Measurements from ENCODE around the gene SERINC2.
A peak's percentile ranks its signal among the peaks of the same experiment; 100 is the strongest.

Gene SERINC2

GRCh38 chr1:31371121-31371959 is 41.7 kb upstream of the SERINC2 start:
- no peak overlapping the region for H3K4me3 ChIP-seq (ENCODE audit: low read depth, low read length)
- in situ Hi-C loops (cut with HindIII; ENCODE audit: low sequenced_read_pairs) = no loop called here
- no peak for DNase-seq (ENCODE audit: low read depth)
- TF ChIP-seq CTCF (IDR thresholded peaks at IDR 0.05; ENCODE audit: low read depth, low read length, missing control alignments) = no peak

- no peak for TF ChIP-seq CTCF (IDR thresholded peaks at IDR 0.05; ENCODE audit: low read depth, low read length, missing control alignments)
- no peak overlapping the region for H3K4me3 ChIP-seq (ENCODE audit: low read depth, low read length)
- in situ Hi-C loops (cut with HindIII; ENCODE audit: low sequenced_read_pairs) = no loop called here
- DNase-seq (ENCODE audit: low read depth) = no peak
Observed at GRCh38 chr1:31372051-31372450, 41.0 kb upstream of the SERINC2 start.

- in situ Hi-C loops (cut with HindIII; ENCODE audit: low sequenced_read_pairs) = no loop called here
- DNase-seq (ENCODE audit: low read depth) = no peak
- TF ChIP-seq CTCF (IDR thresholded peaks at IDR 0.05; ENCODE audit: low read depth, low read length, missing control alignments) = no peak
- H3K4me3 ChIP-seq (ENCODE audit: low read depth, low read length) = peak overlapping the region; percentile 42
Observed at GRCh38 chr1:31372751-31373055, 40.3 kb upstream of the SERINC2 start.

GRCh38 chr1:31373056-31373896 is 39.7 kb upstream of the SERINC2 start, which contains the start of gene FABP3:
Gene FABP3, minus strand, starts transcription at chr1:31373076. Its CDS starts 62 bp downstream, at chr1:31373014.
- no peak for DNase-seq (ENCODE audit: low read depth)
- H3K4me3 ChIP-seq (ENCODE audit: low read depth, low read length) = peak within 1 kb of the TSS; percentile 42
- in situ Hi-C loops (cut with HindIII; ENCODE audit: low sequenced_read_pairs) = no loop called here
- TF ChIP-seq CTCF (IDR thresholded peaks at IDR 0.05; ENCODE audit: low read depth, low read length, missing control alignments) = no peak

GRCh38 chr1:31373897-31374486 is 39.0 kb upstream of the SERINC2 start:
- DNase-seq (ENCODE audit: low read depth) = no peak
- TF ChIP-seq CTCF (IDR thresholded peaks at IDR 0.05; ENCODE audit: low read depth, low read length, missing control alignments) = no peak
- in situ Hi-C loops (cut with HindIII; ENCODE audit: low sequenced_read_pairs) = no loop called here
- peak overlapping the region; percentile 42 for H3K4me3 ChIP-seq (ENCODE audit: low read depth, low read length)

- H3K4me3 ChIP-seq (ENCODE audit: low read depth, low read length) = no peak overlapping the region
- DNase-seq (ENCODE audit: low read depth) = no peak
- no peak for TF ChIP-seq CTCF (IDR thresholded peaks at IDR 0.05; ENCODE audit: low read depth, low read length, missing control alignments)
- in situ Hi-C loops (cut with HindIII; ENCODE audit: low sequenced_read_pairs) = no loop called here
Observed at GRCh38 chr1:31374511-31375196, 38.4 kb upstream of the SERINC2 start.

Measured in astrocyte of the cerebellum (primary cell).